ENCODE measurements around the gene ATP1B1.

GRCh38 chr1:169130683-169131082, 24.2 kb downstream of the ATP1B1 start:
- TF ChIP-seq CTCF (IDR thresholded peaks at IDR 0.05; ENCODE audit: low read depth, low read length, poor library complexity, severe bottlenecking): no peak
- no peak for TF ChIP-seq EZH2phosphoT487 (IDR thresholded peaks at IDR 0.05; ENCODE audit: borderline replicate concordance, low read length)

Data from DOHH2 (cell line).